Mammary epithelial cell (primary cell): ENCODE results near the gene GSAP.
"Not testable (repeated sequence)": the region's sequence is repeated elsewhere in the genome, so short reads cannot be mapped to it uniquely, and the experiment has no call there.

Source experiments
- CTCF ChIP-seq, 2 donors: IDR thresholded peaks in 1 of 2; conservative IDR thresholded peaks in 1 of 2; 2 replicates each; pipeline ENCODE4 v1.5.1; 2011 to 2012; ENCODE audit warnings: inconsistent platforms in 2 of 2, low read length in 2 of 2, mild to moderate bottlenecking in 2 of 2, control low read depth in 1 of 2, low read depth in 1 of 2; ENCODE audit not compliant: insufficient read depth in 1 of 2; ENCODE audit errors: extremely low read depth in 1 of 2
- EZH2 ChIP-seq: IDR thresholded peaks from 2 replicates; pipeline ENCODE4 v1.6.1; 2012; ENCODE audit warnings: low read length, inconsistent platforms, borderline replicate concordance

DNA sequence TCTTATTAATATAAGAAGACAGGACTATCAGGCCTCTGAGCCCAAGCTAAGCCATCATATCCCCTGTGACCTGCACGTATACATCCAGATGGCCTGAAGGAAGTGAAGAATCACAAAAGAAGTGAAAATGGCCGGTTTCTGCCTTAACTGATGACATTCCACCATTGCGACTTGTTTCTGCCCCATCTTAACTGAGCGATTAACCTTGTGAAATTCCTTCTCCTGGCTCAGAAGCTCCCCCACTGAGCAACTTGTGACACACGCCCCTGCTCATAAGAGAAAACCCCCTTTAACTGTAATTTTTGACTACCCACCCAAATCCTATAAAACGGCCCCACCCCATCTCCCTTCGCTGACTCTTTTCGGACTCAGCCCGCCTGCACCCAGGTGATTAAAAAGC, 70.7 kb downstream of the GSAP start:
- not testable (repeated sequence) for TF ChIP-seq CTCF (conservative IDR thresholded peaks at IDR 0.05 in 1 of 2, IDR thresholded peaks at IDR 0.05 in 1 of 2; ENCODE audit: extremely low read depth in 1 of 2, insufficient read depth in 1 of 2, low read depth in 1 of 2, low read length in 2 of 2); EZH2
